ENCODE results near the gene PRG2.
A peak's percentile ranks its signal among the peaks of the same experiment; 100 is the strongest.

PRG2 gene

GRCh38 chr11:57397394-57397990 is 7.0 kb upstream of the PRG2 start:
- no peak for DNase-seq

- no peak for DNase-seq
These were observed 6.3 kb upstream of the PRG2 start for GRCh38 chr11:57396744-57397143.

GRCh38 chr11:57395905-57396623 is 5.6 kb upstream of the PRG2 start:
- no peak for DNase-seq

DNA sequence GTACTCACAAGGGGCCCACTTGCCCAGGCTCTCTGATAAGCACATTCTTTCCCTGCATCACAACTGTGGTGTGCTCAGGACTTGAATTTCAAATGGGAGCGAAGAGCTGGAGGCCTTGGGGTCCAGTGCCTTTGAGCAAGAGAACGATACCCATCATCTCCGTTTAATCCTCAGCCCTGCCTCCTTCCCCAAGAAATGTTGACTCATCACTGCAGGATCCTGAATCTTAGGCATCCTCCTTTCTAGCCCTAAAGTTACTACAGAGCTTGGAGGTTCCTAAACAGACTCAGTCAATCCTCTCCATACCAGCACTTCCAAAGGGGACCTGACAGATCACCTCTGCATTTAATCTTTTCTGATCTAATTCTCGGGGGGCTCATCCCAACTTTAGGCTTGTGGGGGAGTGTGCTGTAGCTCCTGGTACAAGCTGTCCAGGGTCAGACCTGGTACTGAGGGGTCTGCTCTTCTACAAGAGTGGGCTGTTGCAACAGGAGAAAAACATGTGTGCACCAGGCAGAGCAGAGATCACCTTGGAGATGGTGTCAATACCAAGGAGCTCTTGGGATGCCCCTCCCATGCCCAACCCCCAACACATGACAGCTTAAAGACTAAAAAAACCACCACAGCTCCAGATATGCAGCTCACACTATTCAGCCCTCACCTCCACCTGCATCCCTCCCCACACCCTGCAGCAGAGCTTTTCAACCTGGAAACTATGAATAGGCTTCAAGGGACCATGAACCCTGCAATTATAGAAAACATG is 3.9 kb upstream of the PRG2 start:
- DNase-seq, result no peak

DNA sequence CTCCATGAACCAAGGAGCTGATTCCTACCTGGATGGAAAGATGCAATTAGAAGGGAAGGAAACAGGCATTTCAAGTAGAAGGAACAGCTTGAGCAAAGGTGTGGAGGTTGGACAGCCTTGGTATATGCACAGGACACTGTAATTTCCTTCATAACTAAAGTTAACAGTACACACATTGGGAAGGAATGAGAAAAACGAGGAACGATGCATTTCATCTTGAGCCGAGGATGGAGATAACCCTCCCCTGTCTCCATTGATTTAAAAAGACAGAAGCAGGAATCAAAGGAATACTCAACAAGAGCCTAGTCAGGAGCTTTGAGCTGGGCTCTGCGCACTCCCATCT is 2.3 kb upstream of the PRG2 start:
- no peak for DNase-seq

- no peak for DNase-seq
These were observed 1.8 kb upstream of the PRG2 start for GRCh38 chr11:57392066-57392762.

DNA sequence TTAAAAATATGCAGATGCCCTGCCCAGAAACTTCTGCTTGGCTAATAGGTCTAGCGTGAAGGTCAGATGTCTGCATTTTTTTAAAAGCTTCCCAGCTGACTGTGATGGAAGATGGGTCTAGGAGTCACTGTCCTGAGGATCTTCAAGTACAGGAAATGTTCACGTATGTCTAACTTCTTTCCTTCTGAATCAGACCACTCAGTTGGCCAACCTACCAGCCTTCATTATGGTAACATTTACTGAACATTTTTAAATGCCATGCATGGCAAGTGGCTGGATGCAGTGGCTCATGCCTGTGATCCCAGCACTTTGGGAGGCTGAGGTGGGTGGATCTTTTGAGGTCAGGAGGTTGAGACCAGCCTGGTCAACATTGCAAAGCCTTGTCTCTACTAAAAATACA is 1.1 kb upstream of the PRG2 start:
- DNase-seq, result no peak

DNA sequence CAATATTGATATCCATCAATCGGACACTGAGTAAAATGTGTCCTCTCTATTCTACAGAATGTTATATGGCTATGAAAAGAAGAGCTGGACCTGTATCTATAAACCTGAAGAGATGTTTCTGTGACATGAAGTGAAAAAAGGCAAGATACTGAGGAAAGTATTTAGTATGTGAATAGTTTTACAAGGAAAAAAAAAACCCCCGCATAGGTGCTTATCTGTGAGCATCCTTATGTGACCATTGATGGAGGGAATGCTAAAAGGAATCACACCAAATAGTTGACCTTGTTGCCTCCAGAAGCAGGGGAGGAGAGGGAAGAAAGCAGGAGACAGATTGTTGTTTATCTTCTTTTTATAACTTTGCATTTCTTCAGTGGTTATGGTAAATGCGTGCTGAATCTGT is 661 bp upstream of the PRG2 start:
- DNase-seq, result no peak

- peak in 24 of 56 donors; percentile 2 to 53 (median 20) for DNase-seq
These were observed 3.0 kb downstream of the PRG2 start for GRCh38 chr11:57387289-57388030.

DNA sequence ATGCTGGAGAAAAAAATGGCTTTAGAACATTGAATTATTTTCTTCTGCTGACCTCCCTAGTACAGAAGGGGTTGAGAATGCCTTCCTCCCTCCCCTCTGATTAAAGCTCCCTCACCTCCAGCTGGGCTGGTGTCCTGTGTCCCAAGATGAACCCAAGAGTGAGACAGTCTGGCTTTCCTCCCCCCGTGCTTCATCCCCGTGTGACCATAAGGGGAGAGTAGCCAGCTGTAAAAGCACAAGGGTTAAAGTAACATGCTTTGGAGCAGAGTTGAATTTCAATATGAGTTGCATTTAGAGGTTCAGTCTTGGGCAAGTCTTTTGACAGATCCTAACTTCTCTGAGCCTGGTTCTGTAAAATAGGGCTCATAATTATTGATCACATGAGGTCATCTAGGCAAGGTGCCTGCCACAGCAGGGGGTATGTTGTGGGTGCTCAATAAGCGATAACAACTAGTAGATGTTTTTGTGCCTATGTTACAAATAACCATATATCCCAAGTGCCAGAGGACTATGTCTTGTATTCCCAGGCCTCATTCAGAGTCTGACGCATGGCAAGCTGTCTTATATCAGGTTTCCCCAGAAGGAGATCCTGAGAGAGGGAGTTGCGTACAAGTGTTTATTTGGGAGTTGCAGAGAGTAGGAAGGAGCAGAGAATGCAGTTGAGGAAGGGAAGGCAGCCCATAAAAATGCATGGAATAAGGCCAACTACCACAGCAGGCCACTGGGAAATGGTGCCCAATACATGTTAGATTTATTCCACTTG is 4.1 kb downstream of the PRG2 start:
- DNase-seq, result no peak

DNA sequence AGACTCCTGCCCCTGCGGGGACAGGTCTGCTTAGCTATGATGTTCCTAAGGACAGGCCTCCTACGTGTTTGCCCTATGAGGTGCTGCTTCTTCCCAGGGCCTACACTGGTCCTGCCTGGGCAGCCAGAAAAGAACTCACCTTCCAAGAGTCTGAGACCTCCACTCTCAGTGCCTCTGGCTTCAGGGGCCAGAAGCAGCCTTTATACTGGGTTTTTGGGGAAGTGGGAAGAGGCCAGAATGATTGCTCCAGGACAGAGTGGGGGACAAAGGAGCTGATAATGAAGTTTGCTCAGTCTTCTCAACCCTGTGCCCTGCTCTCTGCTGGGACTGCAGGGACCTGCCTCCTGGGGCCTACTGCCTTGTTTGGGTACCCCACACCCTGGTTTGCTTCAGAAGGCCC is 9.5 kb downstream of the PRG2 start, which contains the start of gene PRG3:
Gene PRG3, minus strand, starts transcription at position 176 of the 400 bp plus-strand sequence. CDS start 442 bp downstream, outside the sequence.
- DNase-seq, result no peak

GRCh38 chr11:57379732-57380131 is 10.7 kb downstream of the PRG2 start:
- DNase-seq, result no peak

DNA sequence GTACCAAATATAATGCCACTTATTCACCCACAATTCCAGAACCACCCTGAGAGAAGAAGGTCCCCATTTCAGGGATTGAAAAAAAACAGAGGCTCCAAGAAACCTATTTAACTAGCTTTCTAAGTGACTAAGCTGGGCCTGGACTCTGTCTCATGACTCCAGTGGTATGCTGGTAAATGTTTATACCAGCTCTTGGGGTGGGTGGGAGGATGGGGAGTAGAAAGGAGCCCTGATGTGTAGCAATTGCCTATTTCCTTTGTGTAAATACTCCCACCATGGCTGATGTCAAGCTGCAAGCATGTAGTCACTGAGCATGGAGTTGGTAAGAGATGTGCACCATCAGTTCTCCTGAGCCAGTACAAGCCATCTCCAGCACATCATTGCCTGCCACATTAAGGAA is 12.3 kb downstream of the PRG2 start:
- no peak for DNase-seq

DNA sequence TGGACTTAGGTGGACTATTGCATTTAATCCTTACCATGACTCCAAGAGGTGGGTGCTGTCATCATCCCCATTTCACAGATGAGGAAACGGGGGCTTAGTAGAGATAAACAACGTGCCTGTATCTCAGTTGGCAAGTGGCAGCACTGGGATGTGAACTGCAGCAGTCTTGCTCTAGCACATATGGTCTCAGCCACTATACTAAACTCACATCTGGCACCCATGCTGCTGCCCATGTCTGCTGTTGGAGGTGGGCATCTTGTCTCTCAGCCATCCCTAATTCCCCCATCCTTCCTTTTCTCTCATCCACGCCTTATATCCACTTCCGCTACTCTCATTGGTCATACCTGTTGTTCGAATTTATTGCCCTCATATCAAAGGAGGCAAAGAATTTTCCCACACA is 13.3 kb downstream of the PRG2 start:
- no peak for DNase-seq

DNA sequence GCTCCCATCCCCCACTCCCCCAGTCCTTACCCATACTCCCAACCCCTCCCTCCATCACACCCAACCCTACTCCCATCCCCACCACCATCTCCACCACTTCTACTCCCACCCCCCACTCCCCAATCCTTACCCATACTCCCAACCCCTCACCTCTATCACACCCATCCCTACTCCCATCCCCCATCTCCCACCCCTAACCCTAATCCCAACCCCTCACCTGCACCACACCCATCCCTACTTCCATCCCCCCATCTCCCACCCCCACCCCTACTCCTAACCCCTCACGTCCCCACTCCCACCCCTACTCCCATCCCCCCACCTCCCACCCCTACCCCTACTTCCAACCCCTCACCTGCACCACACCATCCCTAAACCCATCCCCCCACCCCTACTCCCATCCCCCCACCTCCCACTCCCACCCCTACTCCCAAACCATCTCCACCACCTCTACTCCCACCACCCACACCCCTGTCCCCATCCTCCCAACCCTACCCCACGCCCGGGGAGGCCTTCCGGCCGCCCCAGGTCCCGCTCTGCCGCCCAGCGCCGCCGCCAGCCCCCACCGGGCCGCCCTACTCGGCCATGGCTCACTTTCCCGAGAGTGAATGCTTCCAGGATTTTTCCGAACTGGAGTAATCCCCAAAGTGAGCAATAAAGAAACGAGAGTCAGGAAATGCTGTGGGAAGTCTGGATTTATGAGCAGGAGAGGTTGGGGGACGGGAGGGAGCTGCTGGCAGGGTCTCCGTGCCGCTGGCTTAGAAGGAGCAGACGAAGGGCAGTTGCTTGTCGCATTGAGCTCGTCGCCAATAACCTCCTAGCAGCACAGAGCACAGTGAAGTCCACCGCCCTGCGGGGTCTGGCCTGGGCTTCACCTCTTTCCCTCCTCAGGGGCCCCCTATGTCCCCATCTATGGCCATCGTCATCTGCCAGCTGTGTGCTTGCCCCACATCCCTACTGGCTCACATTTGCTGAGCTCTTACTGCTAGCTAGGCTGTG is 14.1 kb downstream of the PRG2 start:
- DNase-seq, result no peak

DNA sequence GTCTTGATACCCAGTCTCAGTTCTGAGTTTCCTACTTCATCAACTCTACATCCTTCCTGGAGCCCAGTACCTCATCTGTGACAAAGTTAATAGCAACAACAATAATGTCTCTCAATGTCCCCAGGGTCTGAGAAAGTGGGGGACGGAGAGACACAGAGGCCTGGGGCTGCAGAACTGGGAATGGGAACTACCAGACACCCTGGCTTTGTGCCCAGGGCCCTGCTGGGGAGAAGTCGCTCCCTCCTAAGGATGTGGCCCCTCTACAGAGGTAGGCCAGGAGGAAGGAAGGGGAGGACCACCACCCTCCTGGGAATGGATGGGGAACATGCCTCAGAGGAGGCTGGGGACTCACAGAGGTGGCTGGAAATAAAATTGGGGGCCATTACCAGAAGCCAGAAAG is 15.0 kb downstream of the PRG2 start:
- no peak for DNase-seq

- DNase-seq, result no peak
These were observed 15.5 kb downstream of the PRG2 start for GRCh38 chr11:57374966-57375365.

DNA sequence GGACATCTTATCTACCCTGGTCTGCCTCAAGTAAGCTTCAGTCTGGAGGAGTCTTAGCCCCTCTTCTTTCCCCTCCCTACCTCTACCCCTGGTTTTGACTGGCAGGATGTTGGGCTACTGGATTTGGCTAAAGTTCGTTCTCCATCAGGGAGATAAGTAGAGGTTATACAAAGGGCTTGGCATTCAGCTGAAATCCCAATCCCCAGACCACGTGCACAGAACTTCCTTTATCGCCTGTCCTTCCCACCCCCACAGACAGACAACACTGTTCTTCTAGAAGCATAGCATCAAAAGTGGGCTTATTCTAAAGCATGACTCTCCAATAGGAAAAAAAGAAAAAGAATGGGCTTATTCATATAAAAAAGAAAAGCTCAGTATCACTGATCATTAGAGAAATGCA is 17.3 kb downstream of the PRG2 start:
- DNase-seq, result no peak

DNA sequence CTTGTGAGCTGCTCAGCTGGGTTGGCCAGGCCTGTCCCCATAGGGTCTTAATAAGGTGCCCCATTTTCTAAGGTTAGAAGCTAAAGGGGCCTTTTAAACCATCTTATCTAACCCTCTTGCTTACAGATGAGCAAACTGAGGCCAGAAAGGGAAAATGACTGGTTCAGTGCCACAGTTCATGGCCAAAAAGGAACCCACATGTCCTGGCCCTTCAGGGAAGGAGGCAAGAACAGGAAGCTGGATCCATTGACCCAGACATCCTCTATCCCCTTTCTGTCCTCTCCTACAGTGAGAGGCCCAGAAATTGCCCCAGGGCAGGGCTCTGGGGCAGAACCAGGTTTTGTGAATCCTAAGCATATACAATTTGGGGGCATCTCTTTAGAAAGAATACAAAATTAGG is 19.5 kb downstream of the PRG2 start:
- DNase-seq, result no peak

All from amygdala (tissue), 56 donors.